Stomach (tissue), 9 donors: ENCODE results near the gene SLC16A9. TPM values are rescaled to one million over a fixed set of nuclear protein-coding genes. Genes with fewer than 3 reads are reported as not detected.

ENCODE experiments used
- DNase-seq, 2 donors: peaks; one replicate each; pipeline versions ENCODE4 v3.0.0 to v3.0.0-alpha.2; 2013 to 2019
- H3K27ac ChIP-seq, 5 donors: fragments of 200-600 bp in 4 of 5; sonication (generic) in 4 of 5; one replicate each; pipeline ENCODE4 v1.5.1; 2013 to 2019; ENCODE audit warnings: mild to moderate bottlenecking in 1 of 5, moderate library complexity in 1 of 5
- H3K27me3 ChIP-seq, 3 donors: fragments of 200-600 bp; sonication (generic); one replicate each; pipeline ENCODE4 v1.5.1; 2017 to 2019; ENCODE audit warnings: mixed run types in 1 of 3
- H3K36me3 ChIP-seq, 4 donors: fragments of 200-600 bp; sonication (generic); 1 replicate in 3 of 4; 2 replicates in 1 of 4; pipeline ENCODE4 v1.5.1; 2016 to 2019
- H3K4me1 ChIP-seq, 4 donors: fragments of 200-600 bp; sonication (generic); one replicate each; pipeline ENCODE4 v1.5.1; 2016 to 2019
- H3K4me3 ChIP-seq, 4 donors: fragments of 200-600 bp; sonication (generic) in 3 of 4; one replicate each; pipeline ENCODE4 v1.5.1; 2016 to 2019; ENCODE audit warnings: mild to moderate bottlenecking in 1 of 4
- H3K9me3 ChIP-seq, 4 donors: fragments of 200-600 bp; sonication (generic); one replicate each; pipeline ENCODE4 v1.5.1; 2016 to 2019
- CTCF ChIP-seq, 7 experiments: fragments of 450-650 bp in 4 of 7; fragments of 200-600 bp in 3 of 7; sonication (generic) in 3 of 7; IDR thresholded peaks; one replicate each; pipeline ENCODE4 v1.5.1; 2016 to 2019; ENCODE audit warnings: antibody characterized with exemption in 7 of 7, control low read depth in 2 of 7, mild to moderate bottlenecking in 1 of 7
- EP300 ChIP-seq: sonication (generic); formaldehyde crosslinking; IDR thresholded peaks from one replicate; pipeline ENCODE4 v1.6.1; 2017; ENCODE audit warnings: antibody characterized with exemption
- POLR2A ChIP-seq, 4 donors: fragments of 450-650 bp; IDR thresholded peaks; one replicate each; pipeline ENCODE4 v1.6.1; 2016; ENCODE audit warnings: antibody characterized with exemption in 4 of 4, control low read depth in 2 of 4, mild to moderate bottlenecking in 1 of 4, moderate library complexity in 1 of 4
- POLR2AphosphoS5 ChIP-seq, 3 donors: sonication (generic); formaldehyde crosslinking; IDR thresholded peaks; one replicate each; pipeline ENCODE4 v1.6.1; 2016; ENCODE audit warnings: antibody characterized with exemption in 3 of 3
- WGBS, 5 donors: extraction: QIAGEN DNeasy Blood & Tissue Kit in 3 of 5; methylation state at CpG; one replicate each; pipeline versions ENCODE4 v1.1.5 to v1.1.7; 2013 to 2018; 5-methylcytosine and 5-hydroxymethylcytosine counted together
- intact Hi-C: fragments of 100-400 bp; cut with DNase I; formaldehyde crosslinking; loops from one replicate; pipeline ENCODE4 v1.15.1; 2023; ENCODE audit warnings: low total_unique reads
- polyA plus RNA-seq, 3 donors: library from polyadenylated mRNA; stranded (reverse); fragments of 200-250 nt; gene quantifications; one replicate each; pipeline ENCODE4 v1.2.3, GENCODE V29; 2013
- total RNA-seq, 5 donors: library from RNA; depleted of rRNA; stranded (reverse); fragments of >200 nt; gene quantifications; one replicate each; pipeline versions ENCODE4 v1.1.0 to v1.2.3, GENCODE V29; 2014 to 2016
- donor health status: healthy with polysubstance abuse.
- donor health status: Bipolar disorder and iron deficiency.
- donor health status: healthy.

The SLC16A9 gene
- total and polyA plus RNA-seq, 8 donors: 0.06 to 17.1 (median 0.91) TPM

- Histone ChIP-seq H3K27me3 (no peaks in the 10 kb centered on the region), H3K9me3 (no peaks in the 10 kb centered on the region), H3K4me1 (no peaks in the 10 kb centered on the region), H3K36me3 (no peaks in the 10 kb centered on the region), H3K27ac (no peak overlapping the region), H3K4me3 (no peak overlapping the region)
- 85 to 96% (median 88%) methylated on average over 1 of the region's 1 CpG for WGBS, 5 donors
- intact Hi-C loops: no loop called here
- no peak for TF ChIP-seq POLR2AphosphoS5 (IDR thresholded peaks at IDR 0.05)
- no peak for DNase-seq
These were observed 22.0 kb downstream of the SLC16A9 start for GRCh38 chr10:59687657-59688056.

- Histone ChIP-seq H3K4me3 (no peak overlapping the region), H3K4me1 (no peaks in the 10 kb centered on the region), H3K27ac (no peak overlapping the region), H3K27me3 (no peaks in the 10 kb centered on the region), H3K36me3 (no peaks in the 10 kb centered on the region), H3K9me3 (no peaks in the 10 kb centered on the region)
- WGBS, 5 donors: 82 to 94% (median 85%) methylated on average over 5 of the region's 5 CpGs
- DNase-seq: no peak
- intact Hi-C loops: no loop called here
- TF ChIP-seq POLR2A (IDR thresholded peaks at IDR 0.05) (no peak), CTCF (IDR thresholded peaks at IDR 0.05) (no peak), EP300 (no peak), POLR2AphosphoS5 (IDR thresholded peaks at IDR 0.05) (no peak)
These were observed 25.6 kb downstream of the SLC16A9 start for GRCh38 chr10:59684006-59684405.

- intact Hi-C loops: no loop called here
- no peaks in the 10 kb centered on the region for H3K9me3 ChIP-seq
- H3K27ac ChIP-seq: no peak overlapping the region
- H3K4me1 ChIP-seq: no peaks in the 10 kb centered on the region
- H3K4me3 ChIP-seq: no peak overlapping the region
- 85 to 98% (median 95%) methylated on average over 2 of the region's 2 CpGs for WGBS, 5 donors
- H3K36me3 ChIP-seq: no peaks in the 10 kb centered on the region
- H3K27me3 ChIP-seq: no peaks in the 10 kb centered on the region
- DNase-seq: no peak
- TF ChIP-seq EP300: no peak
- no peak for TF ChIP-seq CTCF (IDR thresholded peaks at IDR 0.05)
- TF ChIP-seq POLR2A (IDR thresholded peaks at IDR 0.05): no peak
- no peak for TF ChIP-seq POLR2AphosphoS5 (IDR thresholded peaks at IDR 0.05)
These were observed 26.4 kb downstream of the SLC16A9 start for GRCh38 chr10:59682986-59683937.

- H3K4me1 ChIP-seq: no peaks in the 10 kb centered on the region
- WGBS, 5 donors: 42 to 78% (median 66%) methylated on average over 1 of the region's 1 CpG
- no peak for DNase-seq
These were observed 29.5 kb downstream of the SLC16A9 start for GRCh38 chr10:59680199-59680598.

More at GRCh38 chr10:59680199-59680598, 29.5 kb downstream of the SLC16A9 start:
- Histone ChIP-seq H3K36me3 (no peaks in the 10 kb centered on the region), H3K27ac (no peak overlapping the region), H3K4me3 (no peak overlapping the region), H3K27me3 (no peaks in the 10 kb centered on the region), H3K9me3 (no peaks in the 10 kb centered on the region)
- intact Hi-C loops: no loop called here
- TF ChIP-seq CTCF (IDR thresholded peaks at IDR 0.05): no peak
- no peak for TF ChIP-seq POLR2AphosphoS5 (IDR thresholded peaks at IDR 0.05)
- no peak for TF ChIP-seq EP300
- no peak for TF ChIP-seq POLR2A (IDR thresholded peaks at IDR 0.05)
